ACHN (cell line): Measurements from ENCODE around the gene TPSAB1.
"Not testable (repeated sequence)": the region's sequence is repeated elsewhere in the genome, so short reads cannot be mapped to it uniquely, and the experiment has no call there.

Experiments used
- DNase-seq: peaks from one replicate; pipeline ENCODE4 v3.0.0-alpha.2; 2015
- in situ Hi-C: cut with HindIII; loops from 2 replicates; pipeline ENCODE4 v1.10.0; 2017; ENCODE audit warnings: low sequenced_read_pairs, low pct_ligation_motif_present, low pct_unique_long_range_greater_than_20kb

TPSAB1 gene

GRCh38 chr16:1258906-1259759 is 18.6 kb downstream of the TPSAB1 start:
- in situ Hi-C loops = no loop called here
- DNase-seq = no peak

DNA sequence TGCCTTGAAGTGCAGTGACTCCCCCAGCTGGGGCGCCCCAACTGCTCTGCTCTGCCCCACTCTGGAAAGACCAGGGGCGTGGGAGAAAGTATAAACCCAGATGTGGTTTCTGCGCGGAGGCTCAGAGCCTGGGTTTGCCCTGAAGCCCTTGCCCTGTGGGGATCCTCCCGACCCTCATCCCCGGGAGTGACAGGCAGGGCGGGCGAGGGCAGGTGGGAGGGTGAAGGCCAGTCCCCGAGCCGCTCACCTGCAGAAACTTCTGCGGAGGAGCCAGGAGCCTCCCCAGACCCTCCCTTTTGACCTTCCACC is 19.2 kb downstream of the TPSAB1 start:
- DNase-seq = no peak
- in situ Hi-C loops = no loop called here

DNA sequence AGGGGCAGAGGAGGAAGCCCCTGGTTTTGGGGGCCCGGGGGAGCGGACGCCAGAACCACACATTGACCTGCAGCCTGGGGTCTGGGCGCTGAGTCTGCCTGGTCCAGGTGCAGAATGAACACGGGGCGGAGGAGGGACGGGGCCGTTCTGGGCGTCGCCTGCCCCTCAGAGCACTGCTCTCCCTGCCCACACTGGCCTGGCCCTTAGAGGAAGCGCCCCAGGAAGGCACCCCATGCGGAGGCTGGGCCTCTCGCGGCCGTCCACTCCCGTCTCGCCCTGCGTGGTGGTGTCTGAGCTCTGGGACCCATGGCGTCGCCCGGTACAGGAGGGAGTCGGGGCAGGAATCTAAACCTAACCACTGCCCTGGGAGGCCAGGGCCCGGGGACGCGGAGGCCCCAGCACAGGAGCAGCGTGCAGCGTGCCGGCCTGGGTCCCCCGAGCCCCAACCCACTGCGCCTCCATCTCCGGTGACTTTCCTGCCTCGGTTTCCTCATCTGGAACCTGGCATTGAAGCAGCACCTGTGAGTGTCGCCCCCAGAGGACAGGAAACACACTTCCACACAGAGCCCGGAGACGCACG is 19.7 kb downstream of the TPSAB1 start:
- in situ Hi-C loops = no loop called here
- DNase-seq = no peak

- DNase-seq = no peak
- in situ Hi-C loops = no loop called here
These were observed 20.8 kb downstream of the TPSAB1 start for GRCh38 chr16:1261131-1261892.

DNA sequence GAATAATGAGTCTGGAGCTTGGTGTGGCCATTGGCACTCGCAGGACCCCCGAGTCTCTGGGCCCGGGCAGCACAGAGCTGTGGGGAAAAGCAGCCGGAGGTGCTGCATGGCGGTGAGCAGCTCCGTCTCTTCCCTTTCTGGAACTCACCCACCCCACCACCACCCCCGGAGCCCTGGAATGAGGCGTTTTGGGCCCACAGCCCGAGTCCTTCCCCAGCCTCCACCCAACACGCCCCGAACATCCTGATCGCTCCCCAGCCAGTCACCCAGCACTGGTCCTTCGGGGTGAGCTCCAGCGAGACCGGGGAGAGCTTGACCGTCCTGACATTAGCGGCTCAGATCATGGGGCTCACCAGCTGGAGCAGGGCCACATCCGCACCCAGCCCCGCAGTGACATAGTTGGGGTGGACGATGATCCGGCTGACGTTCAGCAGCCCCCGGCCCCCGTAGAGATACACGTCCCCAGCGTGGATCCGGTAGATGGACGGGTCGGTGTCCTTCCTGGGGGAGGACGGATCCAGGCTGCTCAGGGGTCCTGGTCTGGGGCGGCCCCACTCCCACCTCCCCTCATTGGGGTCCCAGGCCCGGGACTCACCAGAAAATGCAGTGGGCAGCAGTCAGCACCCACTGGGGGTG is 21.8 kb downstream of the TPSAB1 start:
- no peak for DNase-seq
- in situ Hi-C loops = no loop called here

- DNase-seq = no peak
- in situ Hi-C loops = no loop called here
These were observed 22.3 kb downstream of the TPSAB1 start for GRCh38 chr16:1262846-1263221.

- in situ Hi-C loops = no loop called here
- no peak for DNase-seq
These were observed 23.3 kb downstream of the TPSAB1 start for GRCh38 chr16:1263591-1264344.

DNA sequence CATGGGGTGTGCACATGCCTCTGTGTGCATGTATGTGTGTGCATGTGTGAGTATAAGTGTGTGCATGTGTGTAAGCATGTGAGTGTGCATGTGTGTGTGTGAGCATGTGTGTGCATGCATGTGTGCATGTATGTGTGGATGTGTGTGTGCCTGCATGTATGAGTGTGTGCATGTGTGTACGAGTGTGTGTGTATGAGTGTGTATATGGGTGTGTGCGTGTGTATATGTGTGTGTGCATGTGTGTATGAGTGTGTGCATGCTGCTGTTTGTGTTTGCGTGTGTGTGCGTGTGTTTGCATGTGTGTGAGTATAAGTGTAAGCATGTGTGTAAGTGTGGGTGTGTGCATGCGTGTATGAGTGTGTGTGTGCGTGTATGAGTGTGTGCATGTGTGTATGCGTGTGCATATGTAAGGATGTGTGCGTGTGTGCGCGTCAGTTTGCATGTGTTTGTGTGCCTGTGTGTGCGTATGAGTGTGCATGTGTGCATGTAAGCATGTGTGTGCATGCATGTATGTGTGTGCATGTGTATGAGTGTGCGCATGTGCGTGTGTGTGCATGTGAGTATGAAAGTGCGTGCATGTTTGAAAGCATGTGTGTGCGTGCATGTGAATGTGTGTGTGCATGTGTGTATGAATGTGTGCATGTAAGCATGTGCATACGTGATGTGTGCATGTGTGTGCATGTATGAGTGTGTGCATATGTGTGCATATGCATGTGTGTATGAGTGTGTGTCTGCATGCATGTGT is 24.0 kb downstream of the TPSAB1 start:
- in situ Hi-C loops = no loop called here

GRCh38 chr16:1265090-1265630 is 24.7 kb downstream of the TPSAB1 start:
- in situ Hi-C loops = no loop called here
- no peak for DNase-seq

More for the DNA sequence above, 24.0 kb downstream of the TPSAB1 start:
- DNase-seq = no peak

GRCh38 chr16:1265826-1266225 is 25.3 kb downstream of the TPSAB1 start:
- in situ Hi-C loops = no loop called here
- no peak for DNase-seq

DNA sequence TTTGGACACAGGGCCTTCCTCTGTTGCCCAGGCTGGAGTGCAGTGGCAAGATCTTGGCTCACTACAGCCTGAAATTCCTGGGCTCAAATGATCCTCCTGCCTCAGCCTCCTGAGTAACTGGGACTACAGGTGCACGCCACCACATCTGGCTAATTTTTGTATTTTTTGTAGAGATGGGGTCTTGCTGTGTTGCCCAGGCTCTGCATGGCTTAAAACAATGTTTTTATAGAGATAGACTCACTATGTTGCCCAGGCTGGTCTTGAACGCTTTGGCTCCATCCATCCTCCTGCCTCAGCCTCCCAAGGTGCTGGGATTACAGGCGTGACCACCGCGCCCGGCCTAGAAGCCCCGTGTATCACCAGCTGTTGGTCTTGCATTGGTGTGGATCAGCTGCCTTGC is 28.9 kb downstream of the TPSAB1 start:
- in situ Hi-C loops, DNase-seq: not testable (repeated sequence)

- in situ Hi-C loops = no loop called here
These were observed 30.8 kb downstream of the TPSAB1 start for GRCh38 chr16:1271380-1271723.

GRCh38 chr16:1271724-1272413 is 31.4 kb downstream of the TPSAB1 start:
- peak; percentile 16 for DNase-seq

More at GRCh38 chr16:1271380-1271723, 30.8 kb downstream of the TPSAB1 start:
- DNase-seq = no peak

GRCh38 chr16:1272453-1273198 is 32.1 kb downstream of the TPSAB1 start:
- in situ Hi-C loops = no loop called here
- DNase-seq = no peak

More at GRCh38 chr16:1271724-1272413, 31.4 kb downstream of the TPSAB1 start:
- in situ Hi-C loops = not testable (repeated sequence)

GRCh38 chr16:1273816-1274215 is 33.3 kb downstream of the TPSAB1 start:
- no peak for DNase-seq
- in situ Hi-C loops = no loop called here

GRCh38 chr16:1274767-1275166 is 34.3 kb downstream of the TPSAB1 start:
- DNase-seq = no peak
- in situ Hi-C loops = loop anchor here (25.0 kb wide), 2 partner anchors 113 to 137 kb away; no protein-coding TSS in a partner anchor
